Fibroblast of skin of right biceps (primary cell): ENCODE measurements around the gene PRSS50.

Source experiments
- DNase-seq: peaks from one replicate; pipeline ENCODE4 v3.0.0-alpha.2; 2013

The PRSS50 gene

GRCh38 chr3:46667657-46668056, 50.0 kb downstream of the PRSS50 start:
- DNase-seq: no peak

- no peak for DNase-seq
Measured at GRCh38 chr3:46667061-46667621, 50.5 kb downstream of the PRSS50 start.

GRCh38 chr3:46666453-46666845, 51.2 kb downstream of the PRSS50 start:
- no peak for DNase-seq

DNA sequence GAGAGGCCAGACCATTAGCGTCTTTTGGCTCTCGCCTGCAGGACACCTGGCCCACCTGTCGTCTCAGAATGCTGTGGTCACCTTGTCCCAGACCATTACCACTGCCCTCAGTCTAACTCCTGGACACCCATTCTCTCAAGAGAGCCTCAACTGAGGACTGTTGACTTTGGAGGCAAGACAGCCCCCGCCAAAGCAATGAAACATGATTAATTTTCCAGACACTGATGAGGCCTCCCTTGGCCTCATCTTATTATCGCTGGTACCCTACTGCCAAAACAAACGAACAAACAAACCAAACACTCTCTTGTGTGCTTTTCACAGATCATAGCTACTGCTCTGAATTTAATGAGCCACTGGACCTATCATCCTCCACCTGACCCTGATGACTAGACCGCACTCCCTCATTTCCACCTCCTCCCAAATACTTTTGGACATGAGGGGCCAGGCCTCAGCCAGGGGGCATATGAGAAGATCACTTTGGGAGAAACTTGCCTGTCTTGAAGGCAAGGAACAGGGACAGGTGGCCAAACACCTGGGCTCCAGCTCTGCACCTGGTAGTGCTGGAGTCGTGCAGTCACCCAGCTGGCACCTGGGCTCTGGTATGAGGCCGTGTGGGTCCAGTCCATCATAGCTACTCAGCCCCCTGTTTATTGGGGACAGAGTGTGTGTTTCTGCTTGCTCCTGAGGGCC, 51.8 kb downstream of the PRSS50 start:
- DNase-seq: no peak

DNA sequence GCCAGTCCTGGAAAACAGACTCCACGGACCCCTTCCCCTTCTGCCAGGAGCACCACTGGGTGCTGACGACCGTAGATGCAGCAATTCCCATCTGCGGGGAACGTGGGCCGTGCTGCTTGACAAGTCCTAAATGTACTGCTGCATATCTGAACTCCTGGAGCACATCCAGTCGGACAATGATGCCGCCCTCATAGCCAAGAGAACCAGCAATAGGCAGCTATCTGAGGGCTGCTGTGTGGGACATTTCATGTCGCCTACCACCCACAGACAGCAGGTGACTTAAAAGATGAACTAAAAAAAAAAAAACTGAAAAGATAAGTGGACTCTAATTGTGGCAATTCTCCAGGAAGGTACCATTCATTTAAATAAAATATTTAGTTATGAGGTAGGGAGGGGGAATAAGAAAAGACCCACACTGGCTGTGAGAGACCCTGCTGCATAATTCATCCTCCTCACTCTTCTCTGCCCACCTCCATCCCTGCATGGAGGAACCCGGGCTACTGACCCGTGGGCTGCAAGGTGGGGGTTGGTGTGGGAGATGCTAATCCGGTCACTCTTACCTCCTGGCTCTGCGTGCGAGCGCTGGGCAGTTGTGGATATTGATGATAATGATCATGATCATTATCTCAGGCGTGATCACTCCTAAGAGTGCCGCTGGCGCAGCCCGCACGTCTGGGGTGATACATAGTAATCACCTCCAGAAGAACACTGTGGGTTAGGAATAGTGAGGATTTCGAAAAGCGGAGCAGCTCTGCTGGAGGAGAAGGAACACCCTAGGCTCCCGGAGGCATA, 52.5 kb downstream of the PRSS50 start:
- no peak for DNase-seq

GRCh38 chr3:46664188-46664970, 53.3 kb downstream of the PRSS50 start:
- DNase-seq: no peak

GRCh38 chr3:46663591-46664135, 54.0 kb downstream of the PRSS50 start:
- DNase-seq: peak; percentile 11

- peak; percentile 41 for DNase-seq
Measured at GRCh38 chr3:46662771-46663551, 54.7 kb downstream of the PRSS50 start.
